ENCODE data around the gene PCCA.

PCCA gene

GRCh38 chr13:100059827-100060226, 29.1 kb upstream of the PCCA start:
- no peaks in the 10 kb centered on the region for H3K9me2 ChIP-seq (ENCODE audit: low read depth, low read length)
- H3K27ac ChIP-seq (ENCODE audit: low read depth, low read length, poor library complexity, severe bottlenecking) = no peak overlapping the region
- H3K9me3 ChIP-seq (ENCODE audit: low read length) = no peaks in the 10 kb centered on the region
- no peaks in the 10 kb centered on the region for H3K27me3 ChIP-seq (ENCODE audit: insufficient read depth, low read length)
- no peaks in the 10 kb centered on the region for H4K20me1 ChIP-seq (ENCODE audit: insufficient read depth, low read length)
- no peak for TF ChIP-seq EZH2 (IDR thresholded peaks at IDR 0.05; ENCODE audit: borderline replicate concordance, low read length)
- no peak for TF ChIP-seq CTCF (IDR thresholded peaks at IDR 0.05; ENCODE audit: low read length)
- no peaks in the 10 kb centered on the region for H3F3A ChIP-seq (ENCODE audit: insufficient read depth, low read length)
- H2AFZ ChIP-seq (ENCODE audit: low read length) = no peak overlapping the region
- no peaks in the 10 kb centered on the region for H3K79me2 ChIP-seq (ENCODE audit: insufficient read depth, low read length)
- no peak overlapping the region for H3K9ac ChIP-seq (ENCODE audit: low read length)
- no peaks in the 10 kb centered on the region for H3K36me3 ChIP-seq (ENCODE audit: insufficient read depth, low read length)
- no peak overlapping the region for H3K4me3 ChIP-seq (ENCODE audit: low read depth, low read length, poor library complexity, severe bottlenecking)
- H3K4me2 ChIP-seq (ENCODE audit: low read length) = no peak overlapping the region
- no peaks in the 10 kb centered on the region for H3K4me1 ChIP-seq (ENCODE audit: insufficient read depth, low read length, severe bottlenecking)

- no peaks in the 10 kb centered on the region for H3K36me3 ChIP-seq (ENCODE audit: insufficient read depth, low read length)
- no peaks in the 10 kb centered on the region for H3K9me2 ChIP-seq (ENCODE audit: low read depth, low read length)
- no peaks in the 10 kb centered on the region for H4K20me1 ChIP-seq (ENCODE audit: insufficient read depth, low read length)
- no peaks in the 10 kb centered on the region for H3K9me3 ChIP-seq (ENCODE audit: low read length)
- H2AFZ ChIP-seq (ENCODE audit: low read length) = no peak overlapping the region
- no peaks in the 10 kb centered on the region for H3K4me1 ChIP-seq (ENCODE audit: insufficient read depth, low read length, severe bottlenecking)
- no peaks in the 10 kb centered on the region for H3K27me3 ChIP-seq (ENCODE audit: insufficient read depth, low read length)
- no peak for TF ChIP-seq CTCF (IDR thresholded peaks at IDR 0.05; ENCODE audit: low read length)
- TF ChIP-seq EZH2 (IDR thresholded peaks at IDR 0.05; ENCODE audit: borderline replicate concordance, low read length) = no peak
- H3K4me3 ChIP-seq (ENCODE audit: low read depth, low read length, poor library complexity, severe bottlenecking) = no peak overlapping the region
- H3K9ac ChIP-seq (ENCODE audit: low read length) = no peak overlapping the region
- no peak overlapping the region for H3K27ac ChIP-seq (ENCODE audit: low read depth, low read length, poor library complexity, severe bottlenecking)
- no peaks in the 10 kb centered on the region for H3K79me2 ChIP-seq (ENCODE audit: insufficient read depth, low read length)
- no peaks in the 10 kb centered on the region for H3F3A ChIP-seq (ENCODE audit: insufficient read depth, low read length)
- no peak overlapping the region for H3K4me2 ChIP-seq (ENCODE audit: low read length)
These were observed 25.6 kb upstream of the PCCA start for GRCh38 chr13:100063333-100063732.

GRCh38 chr13:100063906-100064305, 25.0 kb upstream of the PCCA start:
- H3K9ac ChIP-seq (ENCODE audit: low read length) = no peak overlapping the region
- no peaks in the 10 kb centered on the region for H3K9me3 ChIP-seq (ENCODE audit: low read length)
- H3K4me1 ChIP-seq (ENCODE audit: insufficient read depth, low read length, severe bottlenecking) = no peaks in the 10 kb centered on the region
- H3K4me2 ChIP-seq (ENCODE audit: low read length) = no peak overlapping the region
- no peak overlapping the region for H3K4me3 ChIP-seq (ENCODE audit: low read depth, low read length, poor library complexity, severe bottlenecking)
- no peaks in the 10 kb centered on the region for H3K9me2 ChIP-seq (ENCODE audit: low read depth, low read length)
- no peak overlapping the region for H2AFZ ChIP-seq (ENCODE audit: low read length)
- H3K79me2 ChIP-seq (ENCODE audit: insufficient read depth, low read length) = no peaks in the 10 kb centered on the region
- no peak overlapping the region for H3K27ac ChIP-seq (ENCODE audit: low read depth, low read length, poor library complexity, severe bottlenecking)
- no peaks in the 10 kb centered on the region for H3K36me3 ChIP-seq (ENCODE audit: insufficient read depth, low read length)
- no peaks in the 10 kb centered on the region for H3K27me3 ChIP-seq (ENCODE audit: insufficient read depth, low read length)
- no peak for TF ChIP-seq CTCF (IDR thresholded peaks at IDR 0.05; ENCODE audit: low read length)
- TF ChIP-seq EZH2 (IDR thresholded peaks at IDR 0.05; ENCODE audit: borderline replicate concordance, low read length) = no peak
- H3F3A ChIP-seq (ENCODE audit: insufficient read depth, low read length) = no peaks in the 10 kb centered on the region
- no peaks in the 10 kb centered on the region for H4K20me1 ChIP-seq (ENCODE audit: insufficient read depth, low read length)

Measured in OCI-LY1 (cell line).